DMS114 treated with DMSO at 0.1 percent for 48 hours (cell line): ENCODE results near the gene METRN.

ENCODE experiments used
- DNase-seq: peaks from one replicate; lab custom pipeline; 2025; ENCODE audit not compliant: unreplicated experiment; lab: John Stamatoyannopoulos, UW

The METRN gene

GRCh38 chr16:722835-723633 lies 8.1 kb downstream of the METRN start:
- DNase-seq = no peak

- DNase-seq = no peak
These were observed 8.8 kb downstream of the METRN start for GRCh38 chr16:723695-724094.

- no peak for DNase-seq
These were observed 9.5 kb downstream of the METRN start for GRCh38 chr16:724188-725040.

- no peak for DNase-seq
These were observed 10.1 kb downstream of the METRN start for GRCh38 chr16:725041-725376.

- DNase-seq = no peak
These were observed 10.7 kb downstream of the METRN start for GRCh38 chr16:725463-726187.

GRCh38 chr16:726188-726437 lies 11.2 kb downstream of the METRN start:
- DNase-seq = no peak

GRCh38 chr16:726438-727290 lies 11.7 kb downstream of the METRN start, which contains the start of the genes CCDC78 and HAGHL:
Gene CCDC78 (minus strand): TSS chr16:726443. CDS start chr16:726367, 76 bp downstream.
Gene HAGHL (plus strand): TSS chr16:727106. CDS start chr16:727510, 404 bp downstream.
- no peak for DNase-seq

GRCh38 chr16:727291-727977 lies 12.5 kb downstream of the METRN start:
- DNase-seq = no peak

- no peak for DNase-seq
These were observed 13.4 kb downstream of the METRN start for GRCh38 chr16:728131-728889.

- no peak for DNase-seq
These were observed 14.2 kb downstream of the METRN start for GRCh38 chr16:728890-729744.

GRCh38 chr16:729768-730665 lies 15.1 kb downstream of the METRN start:
- DNase-seq = no peak

GRCh38 chr16:730666-731509 lies 16.0 kb downstream of the METRN start:
- DNase-seq = no peak

- no peak for DNase-seq
These were observed 17.4 kb downstream of the METRN start for GRCh38 chr16:732332-732731.

- DNase-seq = no peak
These were observed 18.0 kb downstream of the METRN start for GRCh38 chr16:732936-733335.

GRCh38 chr16:733382-734207 lies 18.7 kb downstream of the METRN start:
- no peak for DNase-seq
